Astrocyte of the spinal cord (primary cell): ENCODE results near the gene BAIAP2.

Experiments used
- DNase-seq: peaks from one replicate; pipeline ENCODE4 v3.0.0; 2011; ENCODE audit warnings: low read depth, low spot score
- H3K4me3 ChIP-seq: 2 replicates; pipeline ENCODE4 v1.5.1; 2011; ENCODE audit warnings: low read depth, mild to moderate bottlenecking, low read length, moderate library complexity
- CTCF ChIP-seq: IDR thresholded peaks from 2 replicates; pipeline ENCODE4 v1.5.1; 2012; ENCODE audit warnings: low read depth, mild to moderate bottlenecking, low read length, inconsistent platforms
- in situ Hi-C: cut with HindIII; loops from 2 replicates; pipeline ENCODE4 v1.10.0; 2017; ENCODE audit warnings: low sequenced_read_pairs

BAIAP2 gene

GRCh38 chr17:81106716-81107115 is 71.8 kb downstream of the BAIAP2 start:
- no peak for DNase-seq
- no peak for TF ChIP-seq CTCF
- in situ Hi-C loops: no loop called here

DNA sequence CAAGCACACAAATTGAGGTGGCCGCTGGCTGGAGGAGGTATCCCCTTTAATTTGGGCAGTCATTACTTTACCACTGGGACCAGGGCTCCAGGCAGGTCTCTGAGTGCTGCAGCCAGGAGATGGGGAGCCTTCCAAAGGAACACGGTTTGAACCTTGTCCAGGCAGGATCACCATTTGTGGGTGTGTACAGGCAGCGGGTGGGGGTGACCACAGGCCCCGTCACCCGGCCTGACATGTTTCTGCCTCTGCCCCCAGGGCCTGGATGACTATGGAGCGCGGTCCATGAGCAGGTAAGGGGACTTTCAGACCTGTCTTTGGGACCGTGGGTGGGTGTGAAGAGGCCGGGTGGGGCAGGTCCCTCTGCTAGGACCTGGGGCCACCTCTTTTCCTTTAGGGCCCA is 73.3 kb downstream of the BAIAP2 start:
- in situ Hi-C loops: no loop called here
- DNase-seq: no peak
- TF ChIP-seq CTCF: no peak
- no peak overlapping the region for H3K4me3 ChIP-seq

More at GRCh38 chr17:81106716-81107115, 71.8 kb downstream of the BAIAP2 start:
- no peak overlapping the region for H3K4me3 ChIP-seq

GRCh38 chr17:81109957-81110356 is 75.0 kb downstream of the BAIAP2 start:
- no peak for DNase-seq
- no peak overlapping the region for H3K4me3 ChIP-seq
- TF ChIP-seq CTCF: no peak
- in situ Hi-C loops: no loop called here

DNA sequence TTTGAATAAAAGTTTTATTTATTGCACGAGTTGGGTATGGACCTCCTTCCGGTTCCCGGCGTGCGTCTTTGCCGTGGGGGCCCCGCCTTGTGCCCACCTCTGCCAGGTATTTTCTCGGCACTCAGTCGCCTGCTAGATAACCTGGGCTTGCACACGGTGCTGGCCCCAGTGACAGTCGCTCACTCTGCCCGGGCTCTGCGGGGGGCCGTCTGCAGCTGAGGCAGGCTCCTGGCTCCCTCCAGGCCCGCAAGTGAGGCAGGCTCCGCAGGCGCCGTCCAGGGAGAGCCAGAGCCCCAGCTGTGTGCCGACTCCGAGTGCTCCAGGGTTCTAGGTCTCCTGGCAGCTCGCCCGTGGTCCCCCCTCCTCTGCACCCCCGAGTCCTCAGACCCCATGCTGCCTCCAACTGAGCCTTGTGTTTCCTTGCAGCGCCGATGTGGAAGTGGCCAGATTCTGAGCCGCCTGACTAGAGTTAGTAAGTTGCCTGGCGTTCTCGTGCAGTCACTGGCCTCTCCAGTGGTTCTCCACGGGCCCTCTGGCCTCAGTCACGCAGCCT is 75.6 kb downstream of the BAIAP2 start:
- in situ Hi-C loops: no loop called here
- no peak for DNase-seq
- no peak for TF ChIP-seq CTCF
- no peak overlapping the region for H3K4me3 ChIP-seq

DNA sequence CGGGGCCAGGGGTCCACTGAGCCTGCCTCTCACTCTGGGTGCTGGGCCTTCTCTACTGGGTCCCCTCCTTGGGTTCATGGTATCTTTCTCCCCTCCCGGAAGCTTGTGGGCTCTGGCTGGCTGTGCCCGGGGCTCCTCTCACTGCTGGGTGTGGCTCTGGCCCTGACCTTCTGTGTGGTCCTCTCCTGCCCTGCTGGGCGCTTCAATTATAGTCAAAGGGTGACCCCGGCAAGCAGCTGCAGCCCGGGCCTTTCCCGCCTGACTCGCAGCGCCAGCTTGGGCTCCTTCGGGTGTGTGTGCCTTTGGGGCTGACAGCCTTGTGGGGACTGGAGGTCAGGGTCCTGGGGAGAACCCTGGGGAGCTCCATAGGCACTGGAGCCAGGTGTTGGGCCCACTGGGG is 76.1 kb downstream of the BAIAP2 start:
- in situ Hi-C loops: no loop called here
- no peak for TF ChIP-seq CTCF
- H3K4me3 ChIP-seq: no peak overlapping the region
- no peak for DNase-seq

- DNase-seq: no peak
- no peak for TF ChIP-seq CTCF
- in situ Hi-C loops: no loop called here
- H3K4me3 ChIP-seq: no peak overlapping the region
Observed at GRCh38 chr17:81112450-81112849, 77.5 kb downstream of the BAIAP2 start.
